GM12874 (cell line): ENCODE results near the gene GINS2.

Experiments
- CTCF ChIP-seq: IDR thresholded peaks from 2 replicates; pipeline ENCODE4 v1.5.1; 2011; ENCODE audit warnings: low read depth, mild to moderate bottlenecking, control low read depth, low read length, moderate library complexity; ENCODE audit not compliant: insufficient read depth

The GINS2 gene

GRCh38 chr16:85715169-85716021 lies 26.6 kb upstream of the GINS2 start:
- TF ChIP-seq CTCF: no peak

- TF ChIP-seq CTCF: no peak
Measured at GRCh38 chr16:85712801-85713200, 24.0 kb upstream of the GINS2 start.

- TF ChIP-seq CTCF: no peak
Measured at GRCh38 chr16:85711982-85712587, 23.3 kb upstream of the GINS2 start.

GRCh38 chr16:85710732-85711131 lies 22.0 kb upstream of the GINS2 start:
- TF ChIP-seq CTCF: no peak

GRCh38 chr16:85709766-85710585 lies 21.2 kb upstream of the GINS2 start:
- TF ChIP-seq CTCF: no peak

GRCh38 chr16:85708338-85708737 lies 19.6 kb upstream of the GINS2 start:
- TF ChIP-seq CTCF: no peak

GRCh38 chr16:85707528-85708095 lies 18.9 kb upstream of the GINS2 start:
- TF ChIP-seq CTCF: no peak
